OCI-LY1 (cell line): ENCODE results near the gene IMPA2.

ENCODE experiments used
- H2AFZ ChIP-seq: fragments of 200-600 bp; sonication (generic), shearing (Covaris generic); 2 replicates; pipeline ENCODE4 v1.6.0; 2014; ENCODE audit warnings: antibody characterized with exemption, mild to moderate bottlenecking, low read length
- H3F3A ChIP-seq: fragments of 200-600 bp; sonication (generic), shearing (Covaris generic); 2 replicates; pipeline ENCODE4 v1.6.0; 2014; ENCODE audit warnings: mild to moderate bottlenecking, antibody characterized with exemption, low read length, moderate library complexity; ENCODE audit not compliant: insufficient read depth
- H3K27ac ChIP-seq: fragments of 200-600 bp; sonication (generic); 2 replicates; pipeline ENCODE4 v1.5.1; 2014; ENCODE audit warnings: low read length, mixed run types, mild to moderate bottlenecking, low read depth; ENCODE audit not compliant: poor library complexity, severe bottlenecking
- H3K27me3 ChIP-seq: fragments of 200-600 bp; sonication (generic); 2 replicates; pipeline ENCODE4 v1.6.0; 2014; ENCODE audit warnings: antibody characterized with exemption, mild to moderate bottlenecking, low read length, moderate library complexity; ENCODE audit not compliant: insufficient read depth
- H3K36me3 ChIP-seq: fragments of 200-600 bp; sonication (generic); 2 replicates; pipeline ENCODE4 v1.6.1; 2014; ENCODE audit warnings: mild to moderate bottlenecking, antibody characterized with exemption, low read length, moderate library complexity, mixed read lengths; ENCODE audit not compliant: insufficient read depth
- H3K4me1 ChIP-seq: fragments of 200-600 bp; sonication (generic); 2 replicates; pipeline ENCODE4 v1.5.1; 2014; ENCODE audit warnings: mild to moderate bottlenecking, low read length, moderate library complexity; ENCODE audit not compliant: insufficient read depth, severe bottlenecking
- H3K4me2 ChIP-seq: fragments of 200-600 bp; sonication (generic), shearing (Covaris generic); 2 replicates; pipeline ENCODE4 v1.6.1; 2014; ENCODE audit warnings: low read length
- H3K4me3 ChIP-seq: fragments of 200-600 bp; sonication (generic); 2 replicates; pipeline ENCODE4 v1.5.1; 2014; ENCODE audit warnings: low read length, low read depth, mild to moderate bottlenecking, mixed read lengths; ENCODE audit not compliant: poor library complexity, severe bottlenecking
- H3K79me2 ChIP-seq: fragments of 200-600 bp; shearing (Covaris generic); 2 replicates; pipeline ENCODE4 v1.6.1; 2016; ENCODE audit warnings: mixed run types, low read length, mixed read lengths; ENCODE audit not compliant: insufficient read depth
- H3K9ac ChIP-seq: fragments of 200-600 bp; sonication (generic), shearing (Covaris generic); 2 replicates; pipeline ENCODE4 v1.6.1; 2014; ENCODE audit warnings: mild to moderate bottlenecking, low read length, mixed read lengths
- H3K9me2 ChIP-seq: fragments of 200-600 bp; sonication (generic), shearing (Covaris generic); 2 replicates; pipeline ENCODE4 v1.6.1; 2014; ENCODE audit warnings: low read depth, mild to moderate bottlenecking, low read length, mixed read lengths
- H3K9me3 ChIP-seq: fragments of 200-600 bp; shearing (Covaris generic); 2 replicates; pipeline ENCODE4 v1.6.1; 2014; ENCODE audit warnings: low read length, mixed read lengths
- H4K20me1 ChIP-seq: fragments of 200-600 bp; sonication (generic), shearing (Covaris generic); 2 replicates; pipeline ENCODE4 v1.6.0; 2016; ENCODE audit warnings: mild to moderate bottlenecking, low read length; ENCODE audit not compliant: insufficient read depth
- CTCF ChIP-seq: fragments of 200-600 bp; sonication (generic), shearing (Covaris generic); IDR thresholded peaks from 2 replicates; pipeline ENCODE4 v1.5.1; 2017; ENCODE audit warnings: mild to moderate bottlenecking, antibody characterized with exemption, low read length, moderate library complexity, mixed read lengths
- EZH2 ChIP-seq: fragments of 200-600 bp; sonication (generic), shearing (Covaris generic); IDR thresholded peaks from 2 replicates; pipeline ENCODE4 v1.8.0; 2017; ENCODE audit warnings: borderline replicate concordance, mixed run types, mild to moderate bottlenecking, antibody characterized with exemption, low read length, moderate library complexity, mixed read lengths

The IMPA2 gene

GRCh38 chr18:12021596-12021995 lies 40.3 kb downstream of the IMPA2 start:
- Histone ChIP-seq H3K4me2 (no peak overlapping the region), H3F3A (no peaks in the 10 kb centered on the region), H4K20me1 (no peaks in the 10 kb centered on the region), H3K27me3 (no peaks in the 10 kb centered on the region), H3K9ac (no peak overlapping the region), H3K4me3 (no peak overlapping the region), H3K9me3 (no peaks in the 10 kb centered on the region), H3K9me2 (no peaks in the 10 kb centered on the region), H2AFZ (no peak overlapping the region), H3K36me3 (no peaks in the 10 kb centered on the region), H3K27ac (no peak overlapping the region), H3K79me2 (no peaks in the 10 kb centered on the region), H3K4me1 (no peaks in the 10 kb centered on the region)
- TF ChIP-seq CTCF, result no peak
- TF ChIP-seq EZH2, result no peak

- Histone ChIP-seq H3K4me1 (no peaks in the 10 kb centered on the region), H3K27ac (no peak overlapping the region), H3K9me2 (no peaks in the 10 kb centered on the region), H3K27me3 (no peaks in the 10 kb centered on the region), H4K20me1 (no peaks in the 10 kb centered on the region), H3F3A (no peaks in the 10 kb centered on the region), H2AFZ (no peak overlapping the region), H3K9ac (no peak overlapping the region), H3K79me2 (no peaks in the 10 kb centered on the region), H3K4me2 (no peak overlapping the region), H3K9me3 (no peaks in the 10 kb centered on the region), H3K36me3 (no peaks in the 10 kb centered on the region), H3K4me3 (no peak overlapping the region)
- TF ChIP-seq EZH2 (no peak), CTCF (no peak)
Measured at GRCh38 chr18:12023375-12023774, 42.1 kb downstream of the IMPA2 start.

- Histone ChIP-seq H3K79me2 (no peaks in the 10 kb centered on the region), H3K9me2 (no peaks in the 10 kb centered on the region), H2AFZ (no peak overlapping the region), H3K27me3 (no peaks in the 10 kb centered on the region), H3K9me3 (no peaks in the 10 kb centered on the region), H3K36me3 (no peaks in the 10 kb centered on the region), H3K4me1 (no peaks in the 10 kb centered on the region), H3K4me2 (no peak overlapping the region), H3K27ac (no peak overlapping the region), H4K20me1 (no peaks in the 10 kb centered on the region), H3K9ac (no peak overlapping the region), H3K4me3 (no peak overlapping the region), H3F3A (no peaks in the 10 kb centered on the region)
- TF ChIP-seq EZH2 (no peak), CTCF (no peak)
Measured at GRCh38 chr18:12026562-12026961, 45.3 kb downstream of the IMPA2 start.
